HG03103 (cell line): Measurements from ENCODE around the gene GRIK1.

Experiments used
- ATAC-seq: cut with Tn5 transposase; IDR thresholded peaks from one replicate; pipeline ENCODE4 v1.9.1; 2021; ENCODE audit warnings: low read depth; ENCODE audit not compliant: unreplicated experiment

GRIK1 gene

GRCh38 chr21:29834617-29835016 lies 105.2 kb downstream of the GRIK1 start:
- no peak for ATAC-seq

GRCh38 chr21:29832217-29832616 lies 107.6 kb downstream of the GRIK1 start:
- no peak for ATAC-seq

- ATAC-seq: no peak
Observed at GRCh38 chr21:29829564-29830275, 110.1 kb downstream of the GRIK1 start.

- ATAC-seq: no peak
Observed at GRCh38 chr21:29827647-29828046, 112.1 kb downstream of the GRIK1 start.

- no peak for ATAC-seq
Observed at GRCh38 chr21:29827236-29827635, 112.6 kb downstream of the GRIK1 start.

GRCh38 chr21:29826386-29826785 lies 113.4 kb downstream of the GRIK1 start:
- ATAC-seq: no peak

GRCh38 chr21:29825936-29826335 lies 113.9 kb downstream of the GRIK1 start:
- ATAC-seq: no peak

GRCh38 chr21:29825345-29825744 lies 114.5 kb downstream of the GRIK1 start:
- ATAC-seq: no peak

- no peak for ATAC-seq
Observed at GRCh38 chr21:29822064-29822463, 117.7 kb downstream of the GRIK1 start.

GRCh38 chr21:29821230-29821629 lies 118.6 kb downstream of the GRIK1 start:
- ATAC-seq: no peak

- no peak for ATAC-seq
Observed at GRCh38 chr21:29819675-29820326, 120.0 kb downstream of the GRIK1 start.

- ATAC-seq: no peak
Observed at GRCh38 chr21:29818383-29818921, 121.3 kb downstream of the GRIK1 start.

- no peak for ATAC-seq
Observed at GRCh38 chr21:29817450-29817849, 122.3 kb downstream of the GRIK1 start.

- ATAC-seq: no peak
Observed at GRCh38 chr21:29812947-29813346, 126.8 kb downstream of the GRIK1 start.

GRCh38 chr21:29810871-29811270 lies 128.9 kb downstream of the GRIK1 start:
- no peak for ATAC-seq

GRCh38 chr21:29808153-29808552 lies 131.6 kb downstream of the GRIK1 start:
- no peak for ATAC-seq

- no peak for ATAC-seq
Observed at GRCh38 chr21:29805105-29805504, 134.7 kb downstream of the GRIK1 start.

GRCh38 chr21:29803191-29803590 lies 136.6 kb downstream of the GRIK1 start:
- no peak for ATAC-seq

GRCh38 chr21:29801122-29801521 lies 138.7 kb downstream of the GRIK1 start:
- no peak for ATAC-seq

GRCh38 chr21:29800056-29800455 lies 139.7 kb downstream of the GRIK1 start:
- ATAC-seq: no peak

- ATAC-seq: no peak
Observed at GRCh38 chr21:29798840-29799239, 141.0 kb downstream of the GRIK1 start.

GRCh38 chr21:29797155-29797554 lies 142.6 kb downstream of the GRIK1 start:
- no peak for ATAC-seq
